Jurkat, Clone E6-1 (cell line): ENCODE data around the gene PABPN1.

Experiments
- DNase-seq: peaks from one replicate; pipeline ENCODE4 v3.0.0-alpha.2; 2011; ENCODE audit warnings: low read depth, low spot score
- H3K4me3 ChIP-seq: 2 replicates; pipeline ENCODE4 v1.5.1; 2011; ENCODE audit warnings: mild to moderate bottlenecking, low read length, control low read depth, moderate library complexity

PABPN1 gene

DNA sequence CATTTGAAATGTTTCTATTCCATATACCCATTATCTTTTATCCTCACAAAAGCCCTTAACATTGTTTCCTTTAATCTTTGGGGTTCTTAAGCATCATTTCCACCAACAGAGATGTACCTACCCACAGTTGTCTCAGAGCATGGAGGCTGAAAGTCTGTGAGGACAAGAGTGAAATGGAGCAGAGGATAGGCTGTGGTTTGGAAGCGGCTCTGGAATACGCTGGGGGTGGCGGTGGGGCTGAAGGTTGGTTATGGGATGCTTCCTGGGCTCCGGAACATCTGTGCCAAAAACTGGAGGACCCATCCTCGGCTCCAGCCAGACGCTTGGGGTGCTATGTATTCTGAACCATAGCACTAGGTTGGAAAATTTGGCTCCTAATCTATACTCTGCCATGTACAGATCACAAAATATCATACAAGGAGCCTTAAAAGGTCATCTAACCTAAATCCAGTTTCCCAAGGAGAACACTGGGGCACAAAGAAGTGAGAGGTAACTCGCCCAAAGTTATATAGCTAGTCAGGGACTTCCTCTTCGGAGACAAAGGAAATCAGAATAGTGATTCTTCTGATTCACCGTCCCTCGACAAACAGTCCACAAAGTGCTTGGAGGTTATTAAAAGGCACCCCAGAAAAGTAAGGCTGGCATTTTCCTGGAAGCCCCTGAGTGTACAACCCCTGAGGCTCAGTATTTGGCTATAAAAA lies 21.1 kb upstream of the PABPN1 start:
- DNase-seq: no peak
- peak overlapping the region; percentile 88 for H3K4me3 ChIP-seq

DNA sequence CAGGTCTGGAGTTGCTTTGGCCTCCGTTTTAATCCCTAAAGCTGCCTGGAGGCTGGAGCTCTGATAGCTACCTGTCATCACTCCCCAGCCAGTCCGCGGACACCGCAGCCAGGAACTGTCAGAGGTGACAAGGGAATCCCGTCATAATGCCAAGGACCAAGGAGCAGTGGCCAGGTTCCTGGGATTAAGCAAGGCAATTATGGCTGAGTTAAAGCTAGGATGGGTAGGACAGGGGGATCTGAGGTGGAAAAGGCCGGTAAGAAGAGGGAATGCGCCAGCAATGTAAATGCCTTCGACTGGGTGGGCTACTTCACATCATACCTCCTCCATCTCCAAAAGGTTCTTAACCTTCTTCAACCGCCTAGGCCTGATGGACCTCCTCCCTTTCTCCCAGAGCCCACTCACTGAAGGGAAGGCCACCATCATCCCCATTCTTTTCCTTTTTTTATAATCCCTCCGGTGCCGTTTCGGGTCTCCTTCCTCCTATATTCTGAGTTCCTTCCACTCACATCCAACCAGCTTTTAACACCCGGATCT lies 20.5 kb upstream of the PABPN1 start:
- H3K4me3 ChIP-seq: peak overlapping the region; percentile 88
- DNase-seq: no peak

DNA sequence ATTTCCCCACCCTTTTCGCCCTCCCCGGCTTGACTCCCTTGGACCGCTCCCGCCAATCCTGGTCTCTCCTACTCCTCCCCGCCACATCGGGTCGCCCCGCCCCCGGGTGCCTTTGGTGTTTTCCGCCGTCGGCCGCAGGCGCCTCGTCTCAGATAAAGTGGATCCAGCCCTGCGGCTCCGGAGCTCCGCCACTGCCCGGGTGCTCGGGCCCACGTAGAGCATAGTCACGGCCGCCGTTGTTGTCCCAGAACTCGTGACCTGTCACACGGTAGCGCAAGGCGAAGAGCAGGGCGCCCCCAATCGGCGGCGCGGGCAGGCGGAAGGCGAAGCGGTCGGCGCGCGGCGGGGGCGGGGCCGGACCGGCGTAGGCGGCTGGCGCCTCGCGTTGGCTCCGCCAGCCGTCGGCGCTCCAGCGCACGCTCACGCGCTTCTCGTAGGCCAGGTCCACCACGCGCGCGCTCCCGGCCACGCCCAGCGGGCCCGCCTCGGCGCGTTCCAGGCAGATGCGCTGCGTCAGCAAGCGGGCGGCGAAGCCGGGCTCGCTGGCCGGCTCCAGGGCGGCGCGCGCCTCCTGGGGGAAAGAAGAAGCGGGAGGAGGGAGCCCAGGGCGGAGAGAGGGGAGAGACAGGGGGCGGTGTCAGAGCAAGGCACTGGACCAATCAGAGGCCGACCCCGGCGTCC lies 19.8 kb upstream of the PABPN1 start:
- DNase-seq: peak; percentile 95
- H3K4me3 ChIP-seq: peak overlapping the region; percentile 88

DNA sequence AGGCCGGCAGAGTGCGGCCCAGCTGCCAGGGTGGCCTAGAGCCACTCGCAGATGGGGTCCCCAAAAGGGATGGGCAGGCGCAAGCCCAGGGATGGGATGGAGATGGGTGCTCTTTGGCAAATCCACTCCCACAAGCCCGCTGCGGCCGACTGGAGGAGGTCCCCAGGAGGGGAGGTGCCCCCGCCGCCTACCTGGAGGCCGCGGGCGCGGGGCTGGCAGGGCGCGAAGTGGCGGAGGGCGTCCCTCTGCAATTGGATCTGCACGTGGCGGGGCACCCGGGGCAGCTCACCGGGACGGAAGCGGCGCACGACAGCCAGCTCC lies 19.3 kb upstream of the PABPN1 start:
- DNase-seq: no peak
- peak overlapping the region; percentile 79 for H3K4me3 ChIP-seq

DNA sequence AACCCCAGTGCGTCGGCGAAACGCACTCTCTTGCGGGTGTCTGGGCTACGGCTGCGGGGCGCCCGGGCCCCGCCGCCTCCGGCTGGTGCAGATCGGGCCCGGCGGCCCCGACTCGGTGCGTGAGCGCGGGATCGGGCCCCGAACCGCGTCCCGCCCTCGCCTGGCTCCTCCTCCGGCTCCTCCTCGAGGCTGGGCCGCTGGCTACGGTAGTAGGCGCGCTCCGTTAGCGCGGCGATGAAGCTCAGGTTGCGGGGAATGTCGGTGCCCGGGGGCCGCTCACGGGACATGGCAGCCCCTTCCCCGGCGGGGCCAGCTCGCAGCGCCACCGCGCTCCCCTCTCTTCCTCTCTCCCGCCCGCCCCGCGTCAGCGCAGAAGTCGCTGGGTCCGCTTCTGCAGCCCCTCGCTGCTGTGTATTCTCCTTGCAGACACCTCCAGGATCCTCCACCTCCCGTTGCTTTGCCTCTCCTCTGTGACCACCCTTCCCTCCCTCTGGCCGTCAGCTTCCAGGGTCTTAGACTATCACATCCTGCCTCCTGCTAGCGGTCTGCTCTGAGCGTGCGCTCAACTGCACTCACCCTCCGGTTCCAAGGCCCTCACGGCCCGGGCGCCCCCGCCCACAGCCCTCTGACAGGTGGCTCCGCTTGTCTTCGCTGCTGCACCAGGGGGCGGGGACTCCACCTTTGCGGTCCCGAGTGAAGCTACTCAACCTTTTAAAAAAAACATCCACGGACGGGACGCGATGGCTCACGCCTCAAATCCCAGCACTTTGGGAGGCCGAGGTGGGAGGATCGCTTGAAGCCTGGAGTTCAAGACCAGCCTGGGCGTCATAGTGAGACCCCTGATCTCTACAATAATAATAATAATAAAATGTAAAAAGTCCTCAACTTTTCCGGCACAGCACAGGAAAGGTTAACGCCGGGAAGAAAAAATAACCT lies 18.7 kb upstream of the PABPN1 start, which contains the start of gene PPP1R3E:
Gene PPP1R3E (minus strand): TSS at position 570 of the 936 bp plus-strand sequence. CDS start 283 bp downstream, at position 287.
- peak; percentile 73 for DNase-seq
- peak within 1 kb of the TSS; percentile 79 for H3K4me3 ChIP-seq

DNA sequence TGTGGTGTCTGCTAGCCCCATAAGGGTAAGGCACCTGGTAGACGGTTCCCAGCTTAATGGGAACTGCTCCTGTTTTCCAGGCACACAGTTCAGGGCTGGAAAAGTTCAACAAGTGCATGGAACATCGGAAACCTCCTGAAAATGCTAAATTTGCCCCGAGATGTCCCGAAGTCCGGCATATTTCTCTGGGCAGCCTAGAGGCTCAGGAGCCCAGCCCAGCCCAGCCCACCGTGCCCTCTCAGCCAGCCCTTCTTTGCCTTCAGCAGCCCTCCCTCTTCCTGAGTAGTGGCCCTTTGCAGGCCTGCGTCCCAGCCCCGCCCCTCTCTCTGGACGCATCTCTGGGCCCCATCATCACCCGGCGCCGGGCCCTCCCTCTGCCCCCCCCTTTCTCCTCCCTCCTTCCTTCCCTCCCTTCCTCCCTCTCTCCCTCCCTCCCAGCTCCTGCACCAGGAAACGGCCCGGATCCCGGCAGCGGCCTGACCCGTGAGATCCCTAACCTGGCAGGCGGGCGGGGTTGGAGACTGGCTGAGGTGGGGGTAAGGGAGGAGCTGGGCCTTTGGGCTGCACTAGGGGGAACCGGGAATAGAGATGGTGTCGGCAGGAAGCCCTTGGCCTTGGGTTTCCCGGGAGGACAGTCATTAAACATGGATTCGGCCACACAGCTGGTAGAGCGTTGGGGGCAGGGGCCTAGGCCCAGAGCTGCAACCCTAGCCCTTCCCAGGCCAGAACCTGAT lies 14.7 kb upstream of the PABPN1 start, which contains the start of gene BCL2L2:
Gene BCL2L2 (plus strand): TSS at position 422 of the 734 bp plus-strand sequence. CDS start 935 bp downstream, outside the sequence.
- no peak within 1 kb of the TSS for H3K4me3 ChIP-seq
- no peak for DNase-seq

DNA sequence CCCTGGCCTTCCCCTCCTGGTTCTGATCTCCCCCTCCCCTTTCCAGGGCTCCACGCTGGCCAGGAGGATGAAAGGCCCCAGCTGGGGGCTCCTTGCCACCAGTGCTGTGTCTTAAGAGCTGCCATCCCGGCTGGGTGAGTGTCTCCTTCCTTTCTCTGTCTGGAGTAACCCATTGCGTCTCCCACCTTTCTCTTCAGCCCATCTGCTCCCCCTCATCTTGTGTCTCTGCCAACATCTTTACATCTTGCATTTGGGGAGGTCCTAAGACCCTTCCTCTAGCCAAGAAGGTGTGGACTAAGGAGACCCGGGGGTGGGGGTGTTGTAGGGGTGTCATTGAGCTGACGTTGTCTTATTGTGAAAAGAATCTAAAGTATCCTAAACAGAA lies 14.1 kb upstream of the PABPN1 start:
- DNase-seq: no peak
- no peak overlapping the region for H3K4me3 ChIP-seq

DNA sequence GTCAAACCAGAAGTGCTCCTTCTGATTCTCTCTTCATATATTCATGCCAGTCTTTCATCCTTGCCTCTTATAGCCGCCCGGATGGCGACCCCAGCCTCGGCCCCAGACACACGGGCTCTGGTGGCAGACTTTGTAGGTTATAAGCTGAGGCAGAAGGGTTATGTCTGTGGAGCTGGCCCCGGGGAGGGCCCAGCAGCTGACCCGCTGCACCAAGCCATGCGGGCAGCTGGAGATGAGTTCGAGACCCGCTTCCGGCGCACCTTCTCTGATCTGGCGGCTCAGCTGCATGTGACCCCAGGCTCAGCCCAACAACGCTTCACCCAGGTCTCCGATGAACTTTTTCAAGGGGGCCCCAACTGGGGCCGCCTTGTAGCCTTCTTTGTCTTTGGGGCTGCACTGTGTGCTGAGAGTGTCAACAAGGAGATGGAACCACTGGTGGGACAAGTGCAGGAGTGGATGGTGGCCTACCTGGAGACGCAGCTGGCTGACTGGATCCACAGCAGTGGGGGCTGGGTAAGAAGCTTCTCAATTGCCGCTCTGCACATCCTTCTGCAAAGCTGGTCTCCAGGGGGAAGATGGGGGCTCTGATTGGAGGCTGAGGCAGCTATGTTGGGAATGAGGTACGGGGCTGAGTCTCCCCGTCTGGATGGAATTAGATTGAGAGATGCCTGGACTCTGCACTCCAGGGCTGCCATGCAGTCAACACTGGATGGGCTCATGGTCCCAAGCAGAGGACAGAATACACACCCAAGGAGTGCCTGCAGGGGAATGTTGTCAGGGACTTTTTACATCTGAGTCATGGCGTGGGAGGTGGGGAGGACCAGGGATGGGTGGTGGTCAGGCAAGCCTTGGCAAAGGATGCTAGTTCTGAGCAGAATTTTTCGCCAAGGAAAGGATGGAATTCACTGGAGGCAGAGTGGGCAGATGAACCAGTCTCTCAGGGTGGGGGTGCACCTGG lies 13.3 kb upstream of the PABPN1 start:
- H3K4me3 ChIP-seq: no peak overlapping the region
- DNase-seq: no peak

DNA sequence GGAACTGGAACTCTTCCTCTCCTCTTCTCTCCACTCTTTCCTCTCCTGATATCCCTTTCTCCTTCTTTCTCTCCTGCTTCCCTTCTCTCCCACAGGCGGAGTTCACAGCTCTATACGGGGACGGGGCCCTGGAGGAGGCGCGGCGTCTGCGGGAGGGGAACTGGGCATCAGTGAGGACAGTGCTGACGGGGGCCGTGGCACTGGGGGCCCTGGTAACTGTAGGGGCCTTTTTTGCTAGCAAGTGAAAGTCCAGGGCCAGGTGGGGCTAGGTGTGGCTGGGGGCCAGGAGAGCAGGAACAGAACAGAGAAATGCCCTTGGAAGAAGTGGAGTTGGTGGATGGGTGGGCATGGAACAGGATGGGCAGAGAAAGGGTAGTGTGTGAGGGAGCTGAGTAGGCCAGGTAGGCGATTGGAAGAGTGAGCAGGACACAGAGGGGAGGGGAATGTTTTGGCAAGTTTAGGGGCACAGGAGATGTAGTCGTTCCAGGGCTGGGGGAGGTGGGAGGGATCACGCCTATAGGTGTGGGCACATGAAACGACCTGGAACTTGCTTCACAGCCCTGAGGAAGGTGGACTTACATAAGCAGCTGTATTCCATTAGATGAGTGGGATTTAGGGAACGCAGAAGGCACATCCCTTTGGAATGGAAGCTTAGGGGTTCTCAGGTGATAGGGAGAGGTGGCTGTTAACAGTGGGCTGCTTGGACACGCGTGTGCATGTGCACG lies 12.4 kb upstream of the PABPN1 start:
- H3K4me3 ChIP-seq: no peak overlapping the region
- no peak for DNase-seq

DNA sequence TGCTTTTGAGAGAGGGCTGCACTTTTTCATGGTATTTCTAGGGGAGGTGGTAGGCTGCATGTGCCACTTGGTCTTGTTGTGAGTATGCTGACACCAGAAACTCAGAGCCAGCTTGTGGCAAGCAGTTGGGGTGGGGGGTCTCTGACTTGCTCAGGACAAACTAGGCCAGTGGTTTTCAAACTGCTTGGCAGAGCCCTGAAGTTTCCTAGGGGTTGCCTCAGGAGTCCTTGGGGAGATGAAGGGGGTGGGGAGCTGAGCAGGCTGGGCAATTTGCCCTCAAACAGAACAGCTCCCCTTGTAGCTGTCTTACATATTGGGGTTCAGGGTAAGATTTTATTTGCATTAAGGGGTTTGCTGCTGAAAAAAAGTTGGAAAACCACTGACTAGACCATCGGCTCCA lies 10.7 kb upstream of the PABPN1 start:
- DNase-seq: no peak
- H3K4me3 ChIP-seq: no peak overlapping the region

DNA sequence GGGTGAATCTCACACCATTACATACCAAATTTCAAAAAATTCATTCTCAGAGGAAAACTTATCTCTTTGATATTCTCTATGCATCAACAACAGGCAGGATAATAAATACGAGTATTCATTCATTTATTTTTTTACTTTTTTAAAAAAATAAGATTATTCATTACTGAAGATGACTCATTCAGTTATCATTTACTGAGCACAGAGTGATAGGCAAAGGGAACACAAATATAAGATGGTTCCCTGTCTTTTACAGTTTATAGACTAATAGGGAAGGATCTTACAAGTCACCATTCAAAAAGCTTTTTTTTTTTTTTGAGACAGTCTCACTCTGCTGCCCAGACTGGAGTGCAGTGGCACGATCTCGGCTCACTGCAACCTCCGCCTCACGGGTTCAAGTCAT lies 5.0 kb upstream of the PABPN1 start:
- DNase-seq: no peak

DNA sequence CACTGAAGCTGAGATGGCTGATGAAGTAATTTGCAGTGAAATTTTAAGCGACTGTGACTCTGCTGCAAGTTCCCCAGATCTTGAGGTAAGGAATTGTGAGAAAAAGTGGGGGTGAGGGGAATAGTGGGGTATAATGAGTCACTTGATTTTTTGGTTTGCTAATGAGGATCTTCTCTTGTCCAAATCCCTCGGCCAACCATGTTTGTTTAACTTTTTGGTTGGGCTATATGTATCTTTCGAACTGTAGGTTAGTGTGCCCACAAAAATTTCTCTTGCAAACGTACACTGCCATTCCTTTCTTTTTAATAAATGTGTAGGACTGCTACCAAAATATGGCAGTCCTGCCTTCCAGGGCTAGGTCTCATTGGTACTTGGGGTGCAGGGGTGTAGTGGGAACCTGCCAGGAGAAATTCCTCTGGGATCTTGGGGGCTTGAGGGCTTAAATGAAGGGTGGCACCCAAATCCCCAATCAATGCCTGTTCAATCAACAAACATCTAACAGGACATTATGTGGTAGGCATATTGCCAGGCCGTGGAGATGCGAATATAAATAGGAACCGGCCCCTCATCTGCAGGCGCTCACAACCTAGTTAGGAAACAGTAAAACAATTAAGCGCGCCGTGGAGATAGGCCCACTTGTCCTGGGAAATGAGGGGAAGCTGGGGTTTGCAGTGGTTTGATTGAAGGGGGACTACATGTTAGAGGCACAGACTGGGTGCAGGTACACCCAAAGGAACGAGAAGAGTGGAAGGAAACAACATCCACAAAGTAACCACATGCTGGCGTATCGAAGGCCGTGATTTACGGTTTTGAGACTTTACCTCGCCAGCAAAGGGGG lies 1.3 kb upstream of the PABPN1 start:
- H3K4me3 ChIP-seq: peak overlapping the region; percentile 89
- DNase-seq: no peak

More for the DNA sequence above, 5.0 kb upstream of the PABPN1 start:
- H3K4me3 ChIP-seq: no peak overlapping the region

DNA sequence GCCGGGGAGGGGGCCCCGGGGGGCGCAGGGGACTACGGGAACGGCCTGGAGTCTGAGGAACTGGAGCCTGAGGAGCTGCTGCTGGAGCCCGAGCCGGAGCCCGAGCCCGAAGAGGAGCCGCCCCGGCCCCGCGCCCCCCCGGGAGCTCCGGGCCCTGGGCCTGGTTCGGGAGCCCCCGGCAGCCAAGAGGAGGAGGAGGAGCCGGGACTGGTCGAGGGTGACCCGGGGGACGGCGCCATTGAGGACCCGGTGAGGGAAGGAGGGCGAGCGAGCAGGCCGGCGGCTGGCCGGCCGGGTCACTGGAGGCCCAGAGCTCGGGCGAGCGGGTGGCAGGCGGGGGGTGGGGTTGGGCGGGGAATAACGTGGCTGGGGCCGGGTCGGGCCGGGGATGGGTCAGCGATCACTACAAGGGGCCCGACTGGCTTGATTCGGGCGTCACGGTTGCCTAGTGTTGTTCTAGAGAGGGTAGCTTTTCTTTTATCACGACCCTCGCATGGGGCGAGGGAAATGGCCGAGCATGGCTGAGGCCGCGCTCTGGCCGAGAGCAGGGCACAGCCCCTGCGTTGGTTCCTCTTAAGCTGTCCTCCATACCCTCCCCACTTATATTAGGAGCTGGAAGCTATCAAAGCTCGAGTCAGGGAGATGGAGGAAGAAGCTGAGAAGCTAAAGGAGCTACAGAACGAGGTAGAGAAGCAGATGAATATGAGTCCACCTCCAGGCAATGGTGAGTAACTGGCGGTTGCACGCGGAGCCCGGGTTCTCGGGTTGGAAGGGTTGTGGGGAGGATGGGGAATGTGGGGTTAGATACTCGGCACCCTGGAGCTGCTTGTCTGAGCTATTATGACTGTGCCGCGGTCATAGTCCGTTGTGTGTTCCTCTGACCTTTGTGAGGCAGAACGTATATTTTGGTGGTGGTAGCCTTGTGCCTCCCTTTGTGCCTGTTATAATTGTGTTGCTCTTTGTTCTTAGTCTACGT lies 603 bp downstream of the PABPN1 start:
- H3K4me3 ChIP-seq: peak overlapping the region; percentile 85
- no peak for DNase-seq

DNA sequence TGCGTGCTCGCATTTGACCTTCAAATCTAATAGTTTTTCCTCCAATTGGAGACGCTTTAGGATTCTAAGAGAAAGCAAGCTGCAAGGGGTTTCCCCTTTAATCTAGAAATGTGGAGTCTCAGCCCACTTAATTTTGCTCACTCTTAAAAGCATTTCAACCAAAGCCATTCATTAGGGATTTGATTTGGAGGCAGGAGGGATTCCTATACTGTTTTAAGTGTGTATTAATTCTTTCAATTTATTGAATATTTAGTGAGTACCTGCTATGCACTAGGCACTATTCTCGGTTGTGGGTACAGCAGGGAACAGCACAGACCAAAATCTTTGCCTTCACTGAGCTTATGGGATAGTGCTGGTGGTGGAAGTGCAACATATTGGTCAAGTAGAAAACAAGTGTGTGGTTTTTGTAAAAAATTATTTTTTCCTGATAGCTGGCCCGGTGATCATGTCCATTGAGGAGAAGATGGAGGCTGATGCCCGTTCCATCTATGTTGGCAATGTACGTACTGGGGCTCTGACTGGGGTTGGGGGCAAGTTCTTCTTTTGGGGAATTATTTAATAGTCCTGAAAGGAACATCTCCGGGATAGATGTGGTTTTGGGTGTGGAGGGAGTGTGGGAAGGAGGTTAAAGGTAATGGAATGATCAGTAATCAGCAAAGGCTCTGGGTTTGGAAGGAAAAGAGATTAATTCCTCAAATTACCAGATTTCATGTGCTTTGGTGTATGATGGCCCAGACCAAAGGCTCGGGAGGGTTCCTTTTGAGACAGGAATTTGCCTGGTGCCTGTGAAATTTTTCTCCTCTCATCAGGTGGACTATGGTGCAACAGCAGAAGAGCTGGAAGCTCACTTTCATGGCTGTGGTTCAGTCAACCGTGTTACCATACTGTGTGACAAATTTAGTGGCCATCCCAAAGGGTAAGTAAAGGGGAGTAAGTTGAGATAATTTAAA lies 1.6 kb downstream of the PABPN1 start:
- peak overlapping the region; percentile 85 for H3K4me3 ChIP-seq

More for the DNA sequence above, 1.6 kb downstream of the PABPN1 start:
- DNase-seq: no peak
